GM12872 (cell line): ENCODE measurements around the gene NAPEPLD.

Experiments used
- CTCF ChIP-seq: IDR thresholded peaks from 3 replicates; pipeline ENCODE4 v1.5.1; 2011; ENCODE audit warnings: low read depth, mild to moderate bottlenecking, low read length, moderate library complexity; ENCODE audit not compliant: insufficient read depth

Gene NAPEPLD

GRCh38 chr7:103077318-103077717, 71.6 kb downstream of the NAPEPLD start:
- no peak for TF ChIP-seq CTCF

DNA sequence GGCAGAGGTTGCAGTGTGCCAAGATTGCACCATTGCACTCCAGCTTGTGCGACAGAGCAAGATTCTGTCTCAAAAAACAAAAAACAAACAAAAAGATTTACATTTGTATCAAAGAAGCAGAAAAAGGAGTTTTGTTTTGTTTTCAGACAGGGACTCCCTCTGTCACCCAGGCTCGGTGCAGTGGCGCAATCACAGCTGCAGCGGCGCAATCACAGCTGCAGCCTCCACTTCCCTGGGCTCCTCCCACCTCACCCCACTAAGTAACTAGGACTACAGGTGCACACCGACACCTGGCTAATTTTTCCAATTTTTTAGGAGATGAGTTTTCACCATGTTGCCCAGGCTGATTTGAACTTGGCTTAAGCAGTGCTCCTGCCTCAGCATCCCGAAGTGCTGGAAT, 72.1 kb downstream of the NAPEPLD start:
- no peak for TF ChIP-seq CTCF

- no peak for TF ChIP-seq CTCF
Observed at GRCh38 chr7:103075337-103075918, 73.5 kb downstream of the NAPEPLD start.

DNA sequence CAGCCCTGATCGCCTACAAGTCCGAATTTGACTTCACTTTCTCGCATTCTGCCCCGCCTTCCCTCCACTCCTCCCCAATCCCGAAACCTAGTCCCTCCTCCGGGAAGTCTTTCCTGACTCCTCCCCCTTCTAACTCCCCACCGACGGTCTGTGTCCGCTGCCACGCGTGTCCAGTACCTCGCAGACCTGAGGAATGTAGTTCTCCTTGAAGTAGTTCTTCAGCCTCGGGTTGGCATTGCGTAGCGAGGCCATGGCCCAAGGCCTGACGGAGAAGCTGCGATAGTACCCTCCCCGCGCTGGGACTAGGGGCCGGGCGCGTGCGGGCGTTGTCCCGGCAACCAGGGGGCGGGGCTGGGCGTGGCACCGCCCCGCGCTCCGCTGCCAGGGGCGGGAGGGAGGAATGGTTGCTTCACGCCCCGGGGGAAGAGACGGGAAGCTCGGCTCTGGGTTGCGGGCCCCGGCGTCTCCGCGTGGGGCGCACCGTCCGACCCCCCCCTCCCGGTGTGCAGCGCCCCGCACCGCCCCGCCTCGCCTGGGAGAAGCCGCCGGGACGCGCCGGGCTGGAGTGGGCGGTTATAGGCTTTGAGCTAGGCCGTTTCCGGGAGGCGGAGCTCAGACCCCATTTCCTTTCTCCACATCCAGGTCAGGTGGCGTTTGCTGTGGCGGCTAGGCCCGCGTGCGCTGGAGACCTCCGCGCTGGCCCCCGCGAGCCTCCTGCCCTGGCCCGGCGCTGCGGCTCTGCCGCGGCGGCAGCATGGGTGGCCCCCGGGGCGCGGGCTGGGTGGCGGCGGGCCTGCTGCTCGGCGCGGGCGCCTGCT, 74.2 kb downstream of the NAPEPLD start, which contains the start of the genes ARMC10 and FBXL13:
Gene ARMC10, plus strand, starts transcription at position 622 of the 818 bp plus-strand sequence. Its CDS starts 133 bp downstream, at position 755.
Gene FBXL13, minus strand, starts transcription at position 278 of the 818 bp plus-strand sequence.
- TF ChIP-seq CTCF, result no peak

DNA sequence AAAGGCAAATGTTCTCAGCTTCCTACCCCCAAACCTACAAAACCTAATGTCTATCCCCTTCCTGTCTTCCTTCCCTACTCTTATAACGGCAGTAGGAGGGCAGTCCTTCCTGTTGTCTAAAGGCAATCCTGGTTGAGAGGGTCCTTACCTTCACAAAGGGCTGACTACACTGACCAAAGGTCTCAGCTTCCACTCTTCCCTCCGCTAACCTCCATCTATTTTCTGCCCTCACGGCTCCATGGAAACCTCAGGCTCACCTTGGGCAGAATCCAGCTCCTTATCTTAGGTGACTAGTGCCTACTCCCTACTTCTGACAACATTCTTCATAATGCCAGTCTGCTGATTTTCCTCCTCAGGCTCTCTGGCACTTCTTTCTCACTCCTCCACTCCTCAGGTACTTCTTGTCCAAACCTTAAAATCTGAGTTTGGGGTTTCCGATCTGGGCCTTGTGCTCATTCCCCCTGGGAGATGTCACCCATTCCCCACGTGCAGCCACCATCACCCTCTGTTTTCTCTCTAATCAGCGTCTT, 74.8 kb downstream of the NAPEPLD start:
- no peak for TF ChIP-seq CTCF

- no peak for TF ChIP-seq CTCF
Observed at GRCh38 chr7:103071000-103071399, 77.9 kb downstream of the NAPEPLD start.
